ENCODE results near the gene KRT79.

- TF ChIP-seq CTCF (IDR thresholded peaks at IDR 0.05) = no peak
- TF ChIP-seq POLR2AphosphoS5 (IDR thresholded peaks at IDR 0.05) = no peak
- no peak for TF ChIP-seq POLR2A (IDR thresholded peaks at IDR 0.05)
Measured at GRCh38 chr12:52797529-52797894, 36.6 kb downstream of the KRT79 start.
